Measurements from ENCODE around the gene NACA. TPM values are rescaled to one million over a fixed set of nuclear protein-coding genes. Genes with fewer than 3 reads are reported as not detected.

The NACA gene
- total and polyA plus RNA-seq, 2 of the 13 experiments (the other 11 are each of a cell fraction or from before 2014, with no cell fraction given), result 799 to 1,700 TPM

GRCh38 chr12:56751712-56752598 is 26.9 kb upstream of the NACA start, which contains the start of gene PRIM1 (continued):
- TF ChIP-seq ZNF782 (CRISPR knock-in tag; IDR thresholded peaks at IDR 0.05; ENCODE audit: borderline replicate concordance) (no peak), ZNF800 (CRISPR knock-in tag; IDR thresholded peaks at IDR 0.05) (no peak; the same call in 1 of the 2 replicates), CERS6 (CRISPR knock-in tag; IDR thresholded peaks at IDR 0.05) (no peak), CREBL2 (CRISPR knock-in tag; IDR thresholded peaks at IDR 0.05; ENCODE audit: borderline replicate concordance) (no peak), ZNF747 (CRISPR knock-in tag; IDR thresholded peaks at IDR 0.05; ENCODE audit: borderline replicate concordance) (no peak), ZNF225 (CRISPR knock-in tag; IDR thresholded peaks at IDR 0.05) (0 out of 2 replicates have a peak, but pooled peaks have one; percentile 74), GATA4 (IDR thresholded peaks at IDR 0.05; ENCODE audit: borderline replicate concordance, low read depth) (no peak), ZBTB1 (CRISPR knock-in tag; IDR thresholded peaks at IDR 0.05; ENCODE audit: borderline replicate concordance) (no peak), ZNF281 (CRISPR knock-in tag; IDR thresholded peaks at IDR 0.05; ENCODE audit: borderline replicate concordance) (peak; percentile 17; the same call in 1 of the 2 replicates), POGZ (CRISPR knock-in tag; IDR thresholded peaks at IDR 0.05) (peak; percentile 25; the same call in 1 of the 2 replicates), ZFAT (CRISPR knock-in tag; conservative IDR thresholded peaks at IDR 0.05) (no peak), SIN3B (IDR thresholded peaks at IDR 0.05; ENCODE audit: low read length) (no peak), HMGXB4 (CRISPR knock-in tag; IDR thresholded peaks at IDR 0.05; ENCODE audit: borderline replicate concordance in 1 of 2, low read depth in 1 of 2) (peak; percentile 42 to 57; a peak in 2 of 4 replicates), ZNF431 (CRISPR knock-in tag; IDR thresholded peaks at IDR 0.05; ENCODE audit: borderline replicate concordance, low read depth) (0 out of 2 replicates have a peak, but pooled peaks have one; percentile 77), SKI (IDR thresholded peaks at IDR 0.05; ENCODE audit: partially characterized antibody) (no peak), ZNF780A (CRISPR knock-in tag; IDR thresholded peaks at IDR 0.05) (no peak), HCFC1 (IDR thresholded peaks at IDR 0.05; ENCODE audit: low read depth, low read length) (peak; percentile 85), RXRA (CRISPR knock-in tag; IDR thresholded peaks at IDR 0.05) (peak; percentile 37; the same call in 1 of the 2 replicates)
